ENCODE results near the gene GNA12.

GNA12 gene

DNA sequence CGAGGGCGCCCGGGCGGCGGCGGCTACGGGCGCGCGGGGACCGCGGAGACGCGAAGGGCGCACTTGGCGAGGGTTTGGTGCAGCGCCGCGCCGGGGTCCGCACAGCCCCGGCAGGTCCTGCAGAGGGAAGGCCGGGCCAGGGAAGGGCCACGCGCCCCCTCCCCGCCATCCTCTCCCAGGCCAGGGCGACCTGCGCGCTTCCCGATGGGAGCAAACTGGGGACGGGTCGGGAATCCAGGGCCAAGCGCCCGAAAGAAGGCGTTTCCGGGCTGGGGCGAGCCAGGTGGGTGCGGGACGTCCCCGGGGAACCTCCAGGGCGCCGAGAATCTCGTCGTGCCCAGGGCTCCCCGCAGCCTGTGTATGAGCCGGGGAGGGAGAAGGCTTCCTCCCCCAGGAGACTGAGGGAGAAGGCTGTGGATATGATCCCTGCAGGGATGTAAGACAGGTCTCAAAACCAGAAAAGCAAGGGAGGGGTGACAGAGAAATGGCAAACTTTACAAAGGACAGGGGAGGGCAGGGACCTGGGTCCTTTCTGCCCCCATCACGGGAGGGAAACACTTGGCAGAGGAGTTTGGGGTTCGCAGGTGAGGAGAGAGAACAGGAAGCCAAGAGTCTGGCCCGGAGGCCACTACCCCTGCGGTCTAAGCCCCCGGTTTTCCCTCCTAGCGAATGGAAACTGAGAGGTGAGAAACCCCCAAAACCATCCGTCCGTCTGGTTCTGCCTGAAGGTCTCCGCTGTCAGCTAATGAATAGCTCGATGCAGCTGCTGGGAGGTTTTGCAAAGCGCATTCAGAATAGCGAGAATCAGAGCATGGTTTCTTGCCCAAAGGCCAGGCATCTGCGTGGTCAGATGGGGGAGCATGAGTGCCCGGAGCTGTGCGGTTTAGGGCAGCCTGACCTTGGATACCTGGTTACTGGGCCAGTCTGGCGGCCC is 155.4 kb downstream of the GNA12 start:
- H4K20me1 ChIP-seq (ENCODE audit: insufficient read depth, low read length), result no peaks in the 10 kb centered on the region
- H3K27ac ChIP-seq (ENCODE audit: low read length), result no peak overlapping the region
- H3K4me3 ChIP-seq (ENCODE audit: low read length), result peak overlapping the region; percentile 16; the same call in 1 of the 2 replicates
- no peak overlapping the region for H3K9ac ChIP-seq (ENCODE audit: low read length)
- no peaks in the 10 kb centered on the region for H3K9me2 ChIP-seq (replicated peaks; ENCODE audit: insufficient read depth, low read length)
- no peaks in the 10 kb centered on the region for H3K36me3 ChIP-seq (replicated peaks; ENCODE audit: insufficient read depth, low read length)
- no peaks in the 10 kb centered on the region for H3K9me3 ChIP-seq (replicated peaks; ENCODE audit: insufficient read depth, low read length)
- no peaks in the 10 kb centered on the region for H3K79me2 ChIP-seq (ENCODE audit: low read length)
- no peak for TF ChIP-seq EZH2phosphoT487 (IDR thresholded peaks at IDR 0.05; ENCODE audit: low read length)
- TF ChIP-seq, protein P1, sequence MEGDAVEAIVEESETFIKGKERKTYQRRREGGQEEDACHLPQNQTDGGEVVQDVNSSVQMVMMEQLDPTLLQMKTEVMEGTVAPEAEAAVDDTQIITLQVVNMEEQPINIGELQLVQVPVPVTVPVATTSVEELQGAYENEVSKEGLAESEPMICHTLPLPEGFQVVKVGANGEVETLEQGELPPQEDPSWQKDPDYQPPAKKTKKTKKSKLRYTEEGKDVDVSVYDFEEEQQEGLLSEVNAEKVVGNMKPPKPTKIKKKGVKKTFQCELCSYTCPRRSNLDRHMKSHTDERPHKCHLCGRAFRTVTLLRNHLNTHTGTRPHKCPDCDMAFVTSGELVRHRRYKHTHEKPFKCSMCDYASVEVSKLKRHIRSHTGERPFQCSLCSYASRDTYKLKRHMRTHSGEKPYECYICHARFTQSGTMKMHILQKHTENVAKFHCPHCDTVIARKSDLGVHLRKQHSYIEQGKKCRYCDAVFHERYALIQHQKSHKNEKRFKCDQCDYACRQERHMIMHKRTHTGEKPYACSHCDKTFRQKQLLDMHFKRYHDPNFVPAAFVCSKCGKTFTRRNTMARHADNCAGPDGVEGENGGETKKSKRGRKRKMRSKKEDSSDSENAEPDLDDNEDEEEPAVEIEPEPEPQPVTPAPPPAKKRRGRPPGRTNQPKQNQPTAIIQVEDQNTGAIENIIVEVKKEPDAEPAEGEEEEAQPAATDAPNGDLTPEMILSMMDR (IDR thresholded peaks at IDR 0.05; ENCODE audit: low read length), result no peak
- TF ChIP-seq EZH2 (optimal IDR thresholded peaks at IDR 0.05; ENCODE audit: low read depth, low read length), result no peak
- peak; percentile 75 for DNase-seq
- peaks cover 17% of the 10 kb centered on the region for H3K4me1 ChIP-seq (ENCODE audit: low read length)
- H3K4me2 ChIP-seq (ENCODE audit: low read depth, low read length), result peak overlapping the region; percentile 69
- 0 out of 2 replicates have a peak overlapping the region, but pooled peaks have one; percentile 23 for H2AFZ ChIP-seq (ENCODE audit: low read length)
- H3K27me3 ChIP-seq (replicated peaks; ENCODE audit: insufficient read depth, low read length), result peaks cover 59% of the 10 kb centered on the region
- no peaks in the 10 kb centered on the region; the same call in 1 of the 2 replicates for H3F3A ChIP-seq (ENCODE audit: insufficient read depth, low read length)

DNA sequence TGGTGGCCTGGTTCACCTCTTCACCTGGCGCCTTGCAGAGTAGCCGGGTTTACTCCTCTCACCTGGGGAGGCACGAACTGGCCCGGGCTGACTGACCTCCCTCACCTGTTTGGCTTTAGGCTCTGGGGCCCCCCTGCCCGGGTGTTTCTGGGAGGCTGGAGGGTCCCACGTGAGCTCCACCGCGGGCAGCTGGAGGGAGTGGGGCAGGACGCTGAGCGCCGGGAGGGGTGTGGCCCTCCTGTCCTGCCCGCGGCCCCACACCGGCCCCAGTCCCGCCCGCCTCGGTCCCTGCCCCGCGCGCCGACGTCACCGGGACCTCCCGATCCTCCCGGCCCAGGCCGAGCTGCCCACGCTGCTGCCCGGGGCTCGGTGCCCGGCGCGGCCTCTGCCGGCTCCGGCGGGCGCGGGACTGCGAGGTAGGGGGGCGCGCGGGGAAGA is 156.2 kb downstream of the GNA12 start, which contains the start of gene AMZ1:
Gene AMZ1, plus strand, starts transcription at position 322 of the 438 bp plus-strand sequence. CDS start 12,250 bp downstream, outside the sequence.
- Histone ChIP-seq H3K27me3 (replicated peaks; ENCODE audit: insufficient read depth, low read length) (peaks cover 62% of the 10 kb centered on the region), H3K36me3 (replicated peaks; ENCODE audit: insufficient read depth, low read length) (no peaks in the 10 kb centered on the region), H3F3A (ENCODE audit: insufficient read depth, low read length) (no peaks in the 10 kb centered on the region; the same call in 1 of the 2 replicates), H3K4me3 (ENCODE audit: low read length) (peak within 1 kb of the TSS; percentile 16; the same call in 1 of the 2 replicates), H3K4me2 (ENCODE audit: low read depth, low read length) (peak within 1 kb of the TSS; percentile 69), H3K9me3 (replicated peaks; ENCODE audit: insufficient read depth, low read length) (no peaks in the 10 kb centered on the region), H2AFZ (ENCODE audit: low read length) (0 out of 2 replicates have a peak within 1 kb of the TSS, but pooled peaks have one; percentile 23), H3K4me1 (ENCODE audit: low read length) (peaks cover 17% of the 10 kb centered on the region), H4K20me1 (ENCODE audit: insufficient read depth, low read length) (no peaks in the 10 kb centered on the region), H3K27ac (ENCODE audit: low read length) (no peak within 1 kb of the TSS), H3K9me2 (replicated peaks; ENCODE audit: insufficient read depth, low read length) (no peaks in the 10 kb centered on the region), H3K79me2 (ENCODE audit: low read length) (no peaks in the 10 kb centered on the region), H3K9ac (ENCODE audit: low read length) (no peak within 1 kb of the TSS)
- DNase-seq, result no peak
- TF ChIP-seq, protein P1 (IDR thresholded peaks at IDR 0.05; ENCODE audit: low read length), result no peak
- TF ChIP-seq EZH2phosphoT487 (IDR thresholded peaks at IDR 0.05; ENCODE audit: low read length) (no peak), EZH2 (optimal IDR thresholded peaks at IDR 0.05; ENCODE audit: low read depth, low read length) (no peak)

DNA sequence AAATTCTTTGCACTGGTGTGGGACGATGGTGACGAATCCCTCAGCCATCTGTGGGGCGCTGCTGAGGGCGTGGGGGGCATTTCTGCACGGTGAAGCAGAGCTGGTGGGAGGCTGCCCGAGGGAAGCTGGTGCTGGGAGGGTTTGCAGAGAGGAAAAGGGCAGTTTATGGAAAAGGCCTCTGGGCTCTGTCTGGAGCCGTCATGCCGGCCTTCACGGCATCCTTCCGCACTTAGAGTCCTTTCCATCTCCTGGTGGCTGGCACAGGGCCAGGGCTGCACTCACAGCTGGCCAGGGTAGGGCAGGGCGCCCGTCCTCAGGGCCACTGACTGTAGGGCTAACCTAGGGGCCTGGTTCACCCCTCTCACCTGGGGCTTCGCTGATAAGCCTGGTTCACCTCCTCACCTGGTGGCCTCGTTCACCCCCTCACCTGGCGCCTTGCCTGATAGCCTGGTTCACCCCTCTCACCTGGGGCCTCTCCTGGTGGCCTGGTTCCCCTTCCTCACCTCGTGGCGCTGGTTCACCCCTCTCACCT is 156.7 kb downstream of the GNA12 start:
- no peak overlapping the region for H3K27ac ChIP-seq (ENCODE audit: low read length)
- no peaks in the 10 kb centered on the region for H3K79me2 ChIP-seq (ENCODE audit: low read length)
- TF ChIP-seq, protein P1 (IDR thresholded peaks at IDR 0.05; ENCODE audit: low read length), result no peak
- no peak for TF ChIP-seq EZH2phosphoT487 (IDR thresholded peaks at IDR 0.05; ENCODE audit: low read length)
- no peak for TF ChIP-seq EZH2 (optimal IDR thresholded peaks at IDR 0.05; ENCODE audit: low read depth, low read length)
- peaks cover 17% of the 10 kb centered on the region for H3K4me1 ChIP-seq (ENCODE audit: low read length)
- H3K4me3 ChIP-seq (ENCODE audit: low read length), result no peak overlapping the region
- H3K4me2 ChIP-seq (ENCODE audit: low read depth, low read length), result no peak overlapping the region
- H3K27me3 ChIP-seq (replicated peaks; ENCODE audit: insufficient read depth, low read length), result peaks cover 67% of the 10 kb centered on the region
- H3K9me3 ChIP-seq (replicated peaks; ENCODE audit: insufficient read depth, low read length), result no peaks in the 10 kb centered on the region
- no peaks in the 10 kb centered on the region for H3K9me2 ChIP-seq (replicated peaks; ENCODE audit: insufficient read depth, low read length)
- DNase-seq, result no peak
- no peak overlapping the region for H2AFZ ChIP-seq (ENCODE audit: low read length)
- no peak overlapping the region for H3K9ac ChIP-seq (ENCODE audit: low read length)
- no peaks in the 10 kb centered on the region for H4K20me1 ChIP-seq (ENCODE audit: insufficient read depth, low read length)
- H3F3A ChIP-seq (ENCODE audit: insufficient read depth, low read length), result no peaks in the 10 kb centered on the region; the same call in 1 of the 2 replicates
- H3K36me3 ChIP-seq (replicated peaks; ENCODE audit: insufficient read depth, low read length), result no peaks in the 10 kb centered on the region

Data from MM.1S (cell line).